H1 (cell line): Measurements from ENCODE around the gene OGFRL1.

Experiments used
- KDM4A ChIP-seq: IDR thresholded peaks from one replicate; pipeline ENCODE4 v1.7.1; 2012; ENCODE audit warnings: low read depth, mild to moderate bottlenecking, moderate library complexity, low read length, inconsistent platforms; ENCODE audit not compliant: severe bottlenecking
- MAFK ChIP-seq: IDR thresholded peaks from 2 replicates; pipeline ENCODE4 v1.6.1; 2012; ENCODE audit warnings: low read depth, mild to moderate bottlenecking, improper control_type of control experiment, low read length
- TF ChIP-seq, protein P1 (sequence below), 3 experiments: IDR thresholded peaks; 1 replicate in 2 of 3; 2 replicates in 1 of 3; pipeline versions ENCODE4 v1.5.1 to v1.6.1; 2011; ENCODE audit warnings: low read length in 3 of 3, mild to moderate bottlenecking in 3 of 3, inconsistent platforms in 2 of 3, low read depth in 1 of 3, moderate library complexity in 1 of 3; ENCODE audit not compliant: insufficient read depth in 1 of 3; ENCODE audit errors: control extremely low read depth in 1 of 3

DNA sequence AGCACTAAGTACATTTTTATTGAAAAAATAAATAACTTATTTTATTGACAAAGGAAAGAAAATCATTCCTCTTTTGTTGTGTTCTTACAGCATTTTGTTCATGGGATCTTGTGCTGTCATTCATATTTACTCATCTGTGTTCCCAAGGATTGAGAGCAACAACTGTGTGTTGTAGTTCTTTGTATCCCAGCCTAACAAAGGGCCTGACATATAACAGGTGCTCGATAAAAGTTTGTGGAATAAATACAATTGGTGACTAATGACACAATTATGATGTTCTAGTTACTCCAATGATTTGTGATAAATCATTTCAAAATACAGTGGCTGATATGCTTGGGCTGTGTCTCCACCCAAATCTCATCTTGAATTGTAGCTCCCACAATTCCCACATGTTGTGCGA lies 7.9 kb upstream of the OGFRL1 start:
- TF ChIP-seq MAFK (no peak), KDM4A (no peak)
- TF ChIP-seq, protein P1, sequence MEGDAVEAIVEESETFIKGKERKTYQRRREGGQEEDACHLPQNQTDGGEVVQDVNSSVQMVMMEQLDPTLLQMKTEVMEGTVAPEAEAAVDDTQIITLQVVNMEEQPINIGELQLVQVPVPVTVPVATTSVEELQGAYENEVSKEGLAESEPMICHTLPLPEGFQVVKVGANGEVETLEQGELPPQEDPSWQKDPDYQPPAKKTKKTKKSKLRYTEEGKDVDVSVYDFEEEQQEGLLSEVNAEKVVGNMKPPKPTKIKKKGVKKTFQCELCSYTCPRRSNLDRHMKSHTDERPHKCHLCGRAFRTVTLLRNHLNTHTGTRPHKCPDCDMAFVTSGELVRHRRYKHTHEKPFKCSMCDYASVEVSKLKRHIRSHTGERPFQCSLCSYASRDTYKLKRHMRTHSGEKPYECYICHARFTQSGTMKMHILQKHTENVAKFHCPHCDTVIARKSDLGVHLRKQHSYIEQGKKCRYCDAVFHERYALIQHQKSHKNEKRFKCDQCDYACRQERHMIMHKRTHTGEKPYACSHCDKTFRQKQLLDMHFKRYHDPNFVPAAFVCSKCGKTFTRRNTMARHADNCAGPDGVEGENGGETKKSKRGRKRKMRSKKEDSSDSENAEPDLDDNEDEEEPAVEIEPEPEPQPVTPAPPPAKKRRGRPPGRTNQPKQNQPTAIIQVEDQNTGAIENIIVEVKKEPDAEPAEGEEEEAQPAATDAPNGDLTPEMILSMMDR (IDR thresholded peaks at IDR 0.05; ENCODE audit: control extremely low read depth in 1 of 3, insufficient read depth in 1 of 3, low read depth in 1 of 3, low read length in 3 of 3): no peak
